ENCODE data around the gene FBXL3. TPM values are rescaled to one million over a fixed set of nuclear protein-coding genes. Genes with fewer than 3 reads are reported as not detected.

FBXL3 gene
- total RNA-seq, 1 experiment from 2014 or later, result 16.7 TPM

DNA sequence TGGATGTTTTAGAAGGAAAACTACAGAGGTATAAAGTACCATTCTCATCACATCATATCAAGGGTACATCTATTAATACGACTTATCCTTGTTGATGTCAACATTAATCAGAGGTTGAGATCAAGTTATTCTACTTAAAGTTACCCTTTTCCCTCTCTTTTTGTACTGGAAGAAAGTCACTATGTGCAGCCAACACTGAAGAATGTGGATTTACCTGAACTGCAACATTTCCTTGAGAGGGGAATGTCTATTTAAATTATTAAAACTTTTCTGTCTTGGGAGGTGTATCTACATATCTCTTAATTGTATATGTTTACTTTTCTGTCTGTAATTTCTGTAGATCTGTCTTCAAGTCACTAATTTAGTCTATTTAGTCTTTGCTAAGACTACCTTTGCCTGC, 2.5 kb upstream of the FBXL3 start:
- Histone ChIP-seq H4K5ac (ENCODE audit: insufficient read length, low read depth, low read length) (no peak overlapping the region), H2AK5ac (ENCODE audit: insufficient read length, low read length) (no peak overlapping the region), H3K56ac (ENCODE audit: insufficient read length, low read depth, low read length) (no peak overlapping the region), H4K91ac (ENCODE audit: insufficient read length, low read depth, low read length) (no peak overlapping the region), H3K4me2 (ENCODE audit: insufficient read depth, insufficient read length, low read length) (no peak overlapping the region), H2AFZ (ENCODE audit: low read length) (no peak overlapping the region), H2BK12ac (ENCODE audit: insufficient read length, low read depth, low read length) (no peak overlapping the region), H2BK120ac (ENCODE audit: low read depth, low read length, poor library complexity, severe bottlenecking) (no peak overlapping the region), H3K18ac (ENCODE audit: insufficient read length, low read depth, low read length) (no peak overlapping the region), H2BK20ac (ENCODE audit: low read depth, low read length, poor library complexity, severe bottlenecking) (no peak overlapping the region), H3K27me3 (ENCODE audit: insufficient read depth, low read length) (no peaks in the 10 kb centered on the region), H3K9me3 (ENCODE audit: control insufficient read depth, low read depth, low read length) (no peaks in the 10 kb centered on the region), H3K4me1 (ENCODE audit: insufficient read depth, low read length) (peaks cover 5% of the 10 kb centered on the region; the same call in 1 of the 2 replicates), H3K27ac (ENCODE audit: insufficient read length, low read depth, low read length) (no peak overlapping the region), H3K4ac (ENCODE audit: low read depth, low read length) (no peak overlapping the region), H3K9ac (ENCODE audit: extremely low read depth, insufficient read length, low read length) (no peak overlapping the region), H3T11ph (ENCODE audit: low read length) (no peak overlapping the region), H3K14ac (ENCODE audit: insufficient read depth, low read length) (no peak overlapping the region), H3K79me1 (ENCODE audit: insufficient read depth, low read depth, low read length, poor library complexity, severe bottlenecking) (no peaks in the 10 kb centered on the region), H3K23me2 (ENCODE audit: insufficient read length, low read depth, low read length, poor library complexity, severe bottlenecking) (peaks cover 4% of the 10 kb centered on the region), H2BK5ac (ENCODE audit: insufficient read length, low read length) (no peak overlapping the region), H2BK15ac (ENCODE audit: low read depth, low read length) (no peak overlapping the region), H3K79me2 (ENCODE audit: insufficient read depth, low read length) (peaks cover 4% of the 10 kb centered on the region; the same call in 1 of the 2 replicates), H4K8ac (replicated peaks; ENCODE audit: insufficient read length, low read depth, low read length) (no peak overlapping the region), H3K23ac (ENCODE audit: insufficient read length, low read depth, low read length) (no peak overlapping the region), H4K20me1 (ENCODE audit: control insufficient read depth, insufficient read depth, insufficient read length) (no peaks in the 10 kb centered on the region)
- no peak overlapping the region for H3K4me3 Mint-ChIP-seq
- no peak for DNase-seq
- H3K36me3 Mint-ChIP-seq (ENCODE audit: insufficient read depth in 1 of 3, low read depth in 3 of 3), result no peaks in the 10 kb centered on the region; a peak in 1 of 7 replicates
- TF ChIP-seq, protein P1, sequence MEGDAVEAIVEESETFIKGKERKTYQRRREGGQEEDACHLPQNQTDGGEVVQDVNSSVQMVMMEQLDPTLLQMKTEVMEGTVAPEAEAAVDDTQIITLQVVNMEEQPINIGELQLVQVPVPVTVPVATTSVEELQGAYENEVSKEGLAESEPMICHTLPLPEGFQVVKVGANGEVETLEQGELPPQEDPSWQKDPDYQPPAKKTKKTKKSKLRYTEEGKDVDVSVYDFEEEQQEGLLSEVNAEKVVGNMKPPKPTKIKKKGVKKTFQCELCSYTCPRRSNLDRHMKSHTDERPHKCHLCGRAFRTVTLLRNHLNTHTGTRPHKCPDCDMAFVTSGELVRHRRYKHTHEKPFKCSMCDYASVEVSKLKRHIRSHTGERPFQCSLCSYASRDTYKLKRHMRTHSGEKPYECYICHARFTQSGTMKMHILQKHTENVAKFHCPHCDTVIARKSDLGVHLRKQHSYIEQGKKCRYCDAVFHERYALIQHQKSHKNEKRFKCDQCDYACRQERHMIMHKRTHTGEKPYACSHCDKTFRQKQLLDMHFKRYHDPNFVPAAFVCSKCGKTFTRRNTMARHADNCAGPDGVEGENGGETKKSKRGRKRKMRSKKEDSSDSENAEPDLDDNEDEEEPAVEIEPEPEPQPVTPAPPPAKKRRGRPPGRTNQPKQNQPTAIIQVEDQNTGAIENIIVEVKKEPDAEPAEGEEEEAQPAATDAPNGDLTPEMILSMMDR (conservative IDR thresholded peaks at IDR 0.05), result no peak
- H3K27ac Mint-ChIP-seq, result no peak overlapping the region
- no peaks in the 10 kb centered on the region; the same call in 1 of the 2 replicates for H3K27me3 Mint-ChIP-seq (ENCODE audit: low read depth)
- peaks cover 20 to 27% of the 10 kb centered on the region in 2 experiments for H3K4me1 Mint-ChIP-seq
- WGBS (ENCODE audit: extremely low coverage, insufficient read length, low lambda C conversion rate), result no CpG with 5 or more reads among the region's 1 CpG
- H3K9me3 Mint-ChIP-seq, result 0 out of 5 replicates have a peak, but pooled peaks cover 0 to 3% of the 10 kb centered on the region in 2 experiments

Measured in H9 (cell line).